ENCODE data around the gene ADAMTS14.

- TF ChIP-seq POLR2A (IDR thresholded peaks at IDR 0.05; ENCODE audit: low read depth, low read length), result no peak
- no peak for TF ChIP-seq POLR2AphosphoS5 (IDR thresholded peaks at IDR 0.05; ENCODE audit: low read depth, low read length)
- no peak for TF ChIP-seq TAF1 (IDR thresholded peaks at IDR 0.05; ENCODE audit: low read depth, low read length)
- TF ChIP-seq PAX5 (IDR thresholded peaks at IDR 0.05; ENCODE audit: insufficient read depth, low read length, severe bottlenecking), result no peak
- TF ChIP-seq POU2F2 (IDR thresholded peaks at IDR 0.05; ENCODE audit: low read depth, low read length), result no peak
Observed at GRCh38 chr10:70736525-70736924, 64.2 kb downstream of the ADAMTS14 start.

Data from GM12891 (cell line).